ENCODE results near the gene DMRT3.

The DMRT3 gene

DNA sequence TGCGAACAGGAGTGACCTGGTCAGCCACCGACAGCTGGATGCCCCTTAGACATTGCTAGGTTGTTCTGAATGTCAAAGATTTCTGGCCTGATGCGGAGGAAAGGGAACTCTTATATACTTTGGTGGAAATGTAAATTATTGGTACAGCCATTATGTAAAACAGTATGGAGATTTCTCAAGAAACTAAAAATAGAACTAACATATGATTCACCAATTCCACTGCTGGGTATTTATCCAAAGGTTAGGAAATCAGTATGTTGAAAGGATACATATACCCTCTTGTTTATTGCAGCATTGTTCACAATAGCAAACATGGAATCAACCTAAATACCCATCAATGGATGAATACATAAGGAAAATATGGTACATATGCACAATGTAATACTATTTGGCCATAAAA lies 31.8 kb downstream of the DMRT3 start:
- H3K27ac ChIP-seq, result no peak overlapping the region
- TF ChIP-seq, protein P1, sequence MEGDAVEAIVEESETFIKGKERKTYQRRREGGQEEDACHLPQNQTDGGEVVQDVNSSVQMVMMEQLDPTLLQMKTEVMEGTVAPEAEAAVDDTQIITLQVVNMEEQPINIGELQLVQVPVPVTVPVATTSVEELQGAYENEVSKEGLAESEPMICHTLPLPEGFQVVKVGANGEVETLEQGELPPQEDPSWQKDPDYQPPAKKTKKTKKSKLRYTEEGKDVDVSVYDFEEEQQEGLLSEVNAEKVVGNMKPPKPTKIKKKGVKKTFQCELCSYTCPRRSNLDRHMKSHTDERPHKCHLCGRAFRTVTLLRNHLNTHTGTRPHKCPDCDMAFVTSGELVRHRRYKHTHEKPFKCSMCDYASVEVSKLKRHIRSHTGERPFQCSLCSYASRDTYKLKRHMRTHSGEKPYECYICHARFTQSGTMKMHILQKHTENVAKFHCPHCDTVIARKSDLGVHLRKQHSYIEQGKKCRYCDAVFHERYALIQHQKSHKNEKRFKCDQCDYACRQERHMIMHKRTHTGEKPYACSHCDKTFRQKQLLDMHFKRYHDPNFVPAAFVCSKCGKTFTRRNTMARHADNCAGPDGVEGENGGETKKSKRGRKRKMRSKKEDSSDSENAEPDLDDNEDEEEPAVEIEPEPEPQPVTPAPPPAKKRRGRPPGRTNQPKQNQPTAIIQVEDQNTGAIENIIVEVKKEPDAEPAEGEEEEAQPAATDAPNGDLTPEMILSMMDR (conservative IDR thresholded peaks at IDR 0.05), result no peak
- no peak for TF ChIP-seq ZFX (IDR thresholded peaks at IDR 0.05)

DNA sequence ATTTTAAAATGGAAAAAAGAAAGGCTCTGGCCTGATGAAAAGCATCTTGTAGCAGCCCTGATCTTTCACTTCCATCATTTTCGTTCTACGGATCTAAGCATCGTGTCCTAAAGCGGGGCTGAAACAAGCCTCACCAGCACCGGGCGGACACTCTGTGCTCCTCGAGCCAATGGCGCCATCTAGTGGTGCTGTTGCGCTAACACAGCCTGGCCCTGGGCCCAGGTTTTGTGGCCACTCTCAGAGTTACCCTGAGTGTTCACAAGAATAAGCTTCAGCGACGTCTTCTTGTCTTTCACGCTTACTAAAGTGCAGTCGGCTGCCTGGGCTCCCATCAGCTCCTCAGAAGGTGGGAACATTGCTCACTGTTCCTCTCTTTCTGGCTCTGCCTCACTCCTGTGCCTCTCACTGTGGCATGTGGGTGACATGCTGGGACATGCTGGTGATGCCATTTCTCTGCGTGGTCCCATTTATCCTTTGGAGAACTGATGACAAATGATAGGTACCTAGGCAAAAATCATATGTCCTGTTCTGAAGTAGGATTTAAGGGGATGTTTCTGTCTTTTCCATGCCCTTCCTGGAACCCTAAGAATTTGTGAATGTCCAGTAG lies 32.7 kb downstream of the DMRT3 start:
- no peak for TF ChIP-seq ZFX (IDR thresholded peaks at IDR 0.05)
- TF ChIP-seq, protein P1 (conservative IDR thresholded peaks at IDR 0.05), result peak; percentile 97
- H3K27ac ChIP-seq, result no peak overlapping the region

DNA sequence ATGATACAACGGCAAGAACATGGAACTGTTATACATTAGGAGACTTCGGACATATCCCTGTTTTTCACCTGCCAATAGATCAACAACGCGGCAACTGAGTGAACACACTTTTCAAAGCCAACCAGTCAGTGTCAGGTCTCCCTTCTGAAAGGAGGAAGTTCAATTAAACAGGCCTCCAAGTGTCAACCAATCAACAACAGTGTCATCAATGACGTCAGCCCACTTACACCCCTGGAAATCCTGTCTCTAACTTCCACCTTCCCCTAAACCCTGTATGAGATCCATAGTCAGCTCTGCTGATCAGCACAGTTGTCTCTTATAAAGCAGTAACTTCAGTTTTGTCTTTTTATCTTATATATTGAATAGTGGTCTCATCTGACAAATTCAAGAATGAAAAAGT lies 36.6 kb downstream of the DMRT3 start:
- H3K27ac ChIP-seq, result no peak overlapping the region
- TF ChIP-seq, protein P1 (conservative IDR thresholded peaks at IDR 0.05), result no peak
- no peak for TF ChIP-seq ZFX (IDR thresholded peaks at IDR 0.05)

DNA sequence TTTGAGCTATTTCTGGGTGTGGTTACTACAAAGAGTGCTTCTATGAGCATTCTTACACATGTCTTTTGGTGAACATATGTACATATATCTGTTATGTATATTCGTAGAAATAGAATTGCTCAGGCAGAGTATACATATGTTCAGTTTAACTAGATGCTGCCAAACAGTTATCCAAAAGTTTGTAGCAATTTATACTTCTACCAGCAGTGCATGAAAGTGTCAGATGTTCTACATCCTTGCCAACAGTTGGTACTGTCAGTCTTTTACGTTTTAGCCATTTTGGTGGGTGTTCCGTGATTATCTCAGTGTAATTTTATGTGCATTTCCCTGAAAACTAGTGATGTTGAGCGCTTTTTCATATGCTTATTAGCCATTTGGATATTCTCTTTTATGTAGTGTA lies 37.8 kb downstream of the DMRT3 start:
- H3K27ac ChIP-seq, result no peak overlapping the region
- TF ChIP-seq, protein P1 (conservative IDR thresholded peaks at IDR 0.05), result no peak
- TF ChIP-seq ZFX (IDR thresholded peaks at IDR 0.05), result no peak

DNA sequence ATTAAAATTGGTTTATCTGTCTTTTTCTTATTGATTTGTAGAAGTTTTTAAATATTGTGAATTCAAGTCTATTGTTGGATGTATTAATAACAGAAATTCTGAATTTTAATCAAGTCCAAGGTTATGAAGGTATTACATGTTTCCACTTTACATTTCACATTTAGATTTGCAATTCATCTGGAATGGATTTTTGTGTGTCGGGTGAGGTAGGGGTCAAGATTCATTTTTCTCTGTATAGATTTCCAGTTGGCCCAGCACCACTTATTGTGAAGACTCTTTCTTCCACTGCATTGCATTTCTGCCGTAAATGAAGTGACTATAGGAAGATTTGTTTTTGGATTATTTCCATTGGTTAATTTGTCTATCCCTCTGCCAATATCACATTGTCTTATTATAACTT lies 38.2 kb downstream of the DMRT3 start:
- TF ChIP-seq, protein P1 (conservative IDR thresholded peaks at IDR 0.05), result no peak
- TF ChIP-seq ZFX (IDR thresholded peaks at IDR 0.05), result no peak
- H3K27ac ChIP-seq, result no peak overlapping the region

DNA sequence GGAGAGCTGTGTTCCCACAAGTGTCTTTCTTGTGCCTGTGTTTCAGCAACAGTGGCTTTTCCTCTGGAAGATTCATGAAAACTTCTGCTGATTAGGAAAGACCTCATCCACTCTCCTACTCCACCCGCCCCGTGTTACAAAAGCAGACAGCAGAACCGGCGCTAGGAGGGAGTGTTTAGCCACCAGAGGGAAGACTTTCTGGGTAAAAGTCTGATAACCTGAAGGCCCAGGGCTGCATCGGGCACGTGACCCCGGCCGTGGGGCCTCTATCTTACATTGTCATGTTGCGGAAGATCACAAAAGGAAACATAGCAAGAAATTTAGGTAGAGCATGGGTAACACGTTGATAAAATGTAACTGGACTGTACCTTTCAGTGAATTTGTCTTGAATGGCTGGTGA lies 41.7 kb downstream of the DMRT3 start:
- H3K27ac ChIP-seq, result no peak overlapping the region
- no peak for TF ChIP-seq ZFX (IDR thresholded peaks at IDR 0.05)
- TF ChIP-seq, protein P1 (conservative IDR thresholded peaks at IDR 0.05), result peak; percentile 78

DNA sequence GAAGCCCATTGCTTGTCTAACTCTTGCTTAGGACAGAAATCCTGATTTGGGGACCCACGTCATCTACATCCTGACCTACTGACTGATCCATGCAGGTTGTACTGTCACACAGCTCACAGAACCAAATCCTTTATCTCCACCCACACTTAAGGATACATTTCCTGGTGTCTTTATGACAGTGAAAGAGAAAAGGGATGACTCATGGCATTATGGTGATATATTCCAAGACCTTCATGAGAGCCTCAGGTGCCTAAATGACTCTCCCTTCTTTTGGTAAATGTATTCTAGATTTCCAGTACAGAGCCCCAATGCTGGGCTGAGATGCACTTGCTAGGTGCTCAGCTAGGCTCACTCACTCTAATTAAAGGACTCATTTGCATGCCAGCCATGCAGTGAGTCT lies 47.7 kb downstream of the DMRT3 start:
- TF ChIP-seq ZFX (IDR thresholded peaks at IDR 0.05), result no peak
- TF ChIP-seq, protein P1 (conservative IDR thresholded peaks at IDR 0.05), result no peak
- H3K27ac ChIP-seq, result no peak overlapping the region

Data from C4-2B (cell line).